HG03135 (cell line): ENCODE measurements around the gene GJA10.

Source experiments
- ATAC-seq: cut with Tn5 transposase; IDR thresholded peaks from one replicate; pipeline ENCODE4 v1.9.1; 2021; ENCODE audit warnings: mild to moderate bottlenecking, moderate library complexity; ENCODE audit not compliant: unreplicated experiment

Gene GJA10

DNA sequence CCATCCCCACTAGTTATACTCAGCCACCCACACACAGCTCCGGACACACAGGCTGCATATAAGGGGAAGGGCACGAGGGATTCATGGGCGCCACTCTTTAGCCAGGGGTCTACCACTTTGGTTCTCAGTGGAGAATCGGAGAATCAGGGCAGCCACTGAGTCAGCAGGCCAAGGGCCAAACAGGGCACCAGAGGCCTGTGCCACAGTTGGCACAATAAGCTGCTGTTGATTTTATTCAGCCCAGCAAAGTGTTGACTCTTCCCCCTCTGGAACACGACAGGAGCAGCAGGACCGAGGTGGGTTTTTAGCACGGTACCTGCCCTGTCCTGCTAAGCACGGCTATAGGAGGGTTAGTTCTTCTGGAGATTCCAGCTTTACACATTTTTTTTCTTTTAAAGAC lies 48.3 kb downstream of the GJA10 start:
- no peak for ATAC-seq

DNA sequence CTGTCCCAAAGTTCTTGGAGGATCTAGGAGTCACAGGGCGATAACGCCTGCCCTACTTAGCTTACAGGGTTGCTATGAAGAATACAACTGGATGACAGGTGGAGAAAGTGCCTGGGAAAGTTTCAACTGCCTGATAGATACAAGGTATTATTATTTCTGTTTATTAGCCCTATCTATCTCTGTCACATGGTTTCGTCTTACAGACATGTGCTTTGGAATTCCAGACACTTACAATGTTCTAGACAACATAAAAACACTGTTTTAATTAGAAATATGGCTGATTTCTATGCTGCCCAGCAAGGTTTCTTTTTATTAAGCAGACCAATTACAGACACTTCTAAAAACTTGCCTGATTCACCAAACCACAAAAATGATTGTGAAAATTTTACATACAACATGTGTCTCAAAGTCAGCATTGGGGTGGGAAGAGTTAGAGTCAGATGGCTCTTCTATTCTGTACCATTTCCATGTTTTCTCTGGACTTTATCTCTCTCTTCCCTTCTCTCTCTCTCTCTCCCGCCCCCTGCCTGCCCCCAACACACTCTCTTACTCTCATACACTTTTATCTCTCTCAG lies 50.0 kb downstream of the GJA10 start:
- no peak for ATAC-seq

DNA sequence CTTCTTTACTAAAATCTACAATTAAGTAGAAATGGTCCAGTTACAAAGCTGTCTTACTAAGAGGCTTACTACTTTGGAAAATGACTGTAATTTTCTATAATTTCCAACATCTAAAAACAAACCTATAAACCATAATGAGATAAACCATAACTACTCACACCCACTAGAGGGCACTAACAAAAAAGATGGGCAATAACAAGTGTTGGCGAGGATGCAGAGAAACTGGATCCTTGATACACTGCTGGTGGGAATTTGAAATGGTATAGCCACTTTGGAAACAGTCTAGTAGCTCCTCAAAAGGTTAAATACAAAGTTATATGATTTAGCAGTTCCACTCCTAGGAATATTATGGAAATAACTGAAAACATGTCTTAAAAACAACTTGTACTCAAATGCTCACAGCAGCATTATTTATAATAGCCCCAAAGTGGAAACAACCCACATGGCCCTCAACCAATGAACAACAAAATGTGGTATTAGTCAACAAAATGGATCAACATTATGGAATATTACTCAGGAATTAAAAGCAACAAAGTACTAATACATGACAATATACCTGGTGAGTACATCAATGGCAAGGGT lies 50.6 kb downstream of the GJA10 start:
- ATAC-seq: no peak
